Small intestine (tissue), 16 donors: ENCODE data around the gene ATP1A2. TPM values are rescaled to one million over a fixed set of nuclear protein-coding genes. Genes with fewer than 3 reads are reported as not detected.

Source experiments
- DNase-seq, 2 donors: peaks; one replicate each; pipeline versions ENCODE4 v3.0.0 to v3.0.0-alpha.2; 2013
- FAIRE-seq: peaks from 2 replicates; lab custom pipeline; 2012; peaks lifted over from hg19 to GRCh38; lab: Jason Lieb, UNC
- H3K27ac ChIP-seq, 3 donors: one replicate each; pipeline ENCODE4 v1.5.1; 2013; ENCODE audit warnings: low read length in 2 of 3, mild to moderate bottlenecking in 2 of 3, control low read depth in 1 of 3, inconsistent platforms in 1 of 3, low read depth in 1 of 3, moderate library complexity in 1 of 3
- H3K27me3 ChIP-seq, 3 donors: one replicate each; pipeline ENCODE4 v1.6.1; 2013; ENCODE audit warnings: low read length in 3 of 3, inconsistent platforms in 1 of 3; ENCODE audit not compliant: control insufficient read depth in 3 of 3, insufficient read depth in 3 of 3
- H3K36me3 ChIP-seq, 3 donors: one replicate each; pipeline ENCODE4 v1.6.1; 2013; ENCODE audit warnings: low read length in 3 of 3, inconsistent platforms in 1 of 3, low read depth in 1 of 3, mild to moderate bottlenecking in 1 of 3, moderate library complexity in 1 of 3; ENCODE audit not compliant: control insufficient read depth in 3 of 3, insufficient read depth in 2 of 3
- H3K4me1 ChIP-seq, 3 donors: one replicate each; pipeline ENCODE4 v1.6.1; 2013; ENCODE audit warnings: low read length in 2 of 3, inconsistent platforms in 1 of 3, low read depth in 1 of 3, mild to moderate bottlenecking in 1 of 3, moderate library complexity in 1 of 3; ENCODE audit not compliant: control insufficient read depth in 3 of 3, insufficient read depth in 2 of 3
- H3K4me3 ChIP-seq, 3 donors: one replicate each; pipeline ENCODE4 v1.5.1; 2013; ENCODE audit warnings: low read length in 3 of 3, control low read depth in 1 of 3, inconsistent platforms in 1 of 3, low read depth in 1 of 3, mild to moderate bottlenecking in 1 of 3, moderate library complexity in 1 of 3
- H3K9me3 ChIP-seq, 2 donors: one replicate each; pipeline ENCODE4 v1.6.1; 2013; ENCODE audit warnings: low read depth in 1 of 2, low read length in 1 of 2; ENCODE audit not compliant: control insufficient read depth in 2 of 2, insufficient read depth in 1 of 2
- WGBS, 3 donors: extraction: QIAGEN DNeasy Blood & Tissue Kit; methylation state at CpG; one replicate each; pipeline ENCODE4 v1.1.7; 2013; 5-methylcytosine and 5-hydroxymethylcytosine counted together
- long read RNA-seq, 10 donors: transcript quantifications; one replicate each; lab custom pipeline, GENCODE V29; 2026
- polyA plus RNA-seq, 4 donors: library from polyadenylated mRNA; stranded (reverse) in 3 of 4; unstranded in 1 of 4; fragments of 200-250 nt in 3 of 4; fragments of 120-200 nt in 1 of 4; gene quantifications; one replicate each; pipeline versions ENCODE4 v1.2.1 to v1.2.3, GENCODE V29; 2013
- donor health status: healthy with polysubstance abuse.
- donor health status: control.
- donor health status: control.
- donor health status: Bipolar disorder and iron deficiency.
- donor health status: healthy.

The ATP1A2 gene
- 1 to 10 TPM in 2 of 4 donors, under 1 TPM in 2; 0.22 to 5.3 (median 1.2) TPM for polyA plus RNA-seq
- long read RNA-seq, donor 1, result 0 reads
- long read RNA-seq, donor 2, result 0 reads
- long read RNA-seq, donor 3, result 0 reads
- long read RNA-seq, donor 4, result 0 reads
- long read RNA-seq, donor 5, result 0 reads
- long read RNA-seq, donor 6, partial matches to known transcripts, result 0 of 1 reads
- long read RNA-seq, donor 6, other reads (novel, unspliced or antisense), result 0 of 1 reads
- long read RNA-seq, donor 7, result 0 reads
- long read RNA-seq, donor 8, result 0 reads
- long read RNA-seq, donor 9, result 0 reads
- long read RNA-seq, donor 10, result 0 reads

- DNase-seq (no peak), FAIRE-seq (no peak)
- 38 to 46% (median 41%) methylated on average over 16 of the region's 16 CpGs for WGBS, 3 donors
- Histone ChIP-seq H3K4me1 (peaks cover 0 to 5% (median 0%) of the 10 kb centered on the region in 3 donors), H3K27ac (peak within 1 kb of the TSS in 1 of 3 donors; percentile 36), H3K27me3 (peaks cover 0 to 35% (median 0%) of the 10 kb centered on the region in 3 donors), H3K36me3 (no peaks in the 10 kb centered on the region), H3K9me3 (no peaks in the 10 kb centered on the region), H3K4me3 (no peak within 1 kb of the TSS)
These were observed at the start of gene ATP1A2 for GRCh38 chr1:160115545-160116282. Gene ATP1A2, plus strand, starts transcription at chr1:160115759. Its CDS starts 103 bp downstream, at chr1:160115862.

GRCh38 chr1:160066829-160067745 lies 48.5 kb upstream of the ATP1A2 start:
- no peaks in the 10 kb centered on the region for H3K36me3 ChIP-seq
- H3K27ac ChIP-seq, result no peak overlapping the region
- no peak overlapping the region for H3K4me3 ChIP-seq
- H3K4me1 ChIP-seq, result peaks cover 0 to 7% (median 3%) of the 10 kb centered on the region in 3 donors
- peaks cover 0 to 42% (median 0%) of the 10 kb centered on the region in 3 donors for H3K27me3 ChIP-seq
- 60 to 70% (median 63%) methylated on average over 6 of the region's 6 CpGs for WGBS, 3 donors
- DNase-seq (no peak), FAIRE-seq (no peak)
- no peaks in the 10 kb centered on the region for H3K9me3 ChIP-seq

GRCh38 chr1:160068225-160068624 lies 47.3 kb upstream of the ATP1A2 start:
- Histone ChIP-seq H3K9me3 (no peaks in the 10 kb centered on the region), H3K36me3 (no peaks in the 10 kb centered on the region), H3K4me3 (no peak overlapping the region), H3K27me3 (peaks cover 0 to 44% (median 0%) of the 10 kb centered on the region in 3 donors), H3K27ac (no peak overlapping the region), H3K4me1 (peaks cover 0 to 7% (median 3%) of the 10 kb centered on the region in 3 donors)
- DNase-seq, result no peak
- FAIRE-seq, result no peak
- WGBS, 3 donors, result 60 to 69% (median 64%) methylated on average over 4 to 5 of the region's 5 CpGs

GRCh38 chr1:160069460-160070231 lies 45.9 kb upstream of the ATP1A2 start, which contains the start of gene KCNJ10:
Gene KCNJ10, minus strand, starts transcription at chr1:160070160. Its CDS starts 27,628 bp downstream, at chr1:160042532.
- peak within 1 kb of the TSS; percentile 41 to 51 (median 49) for H3K4me3 ChIP-seq
- H3K27ac ChIP-seq, result no peak within 1 kb of the TSS
- DNase-seq (no peak), FAIRE-seq (no peak)
- WGBS, 3 donors, result 12 to 18% (median 15%) methylated on average over 26 to 32 of the region's 32 CpGs
- no peaks in the 10 kb centered on the region for H3K36me3 ChIP-seq
- peaks cover 0 to 46% (median 0%) of the 10 kb centered on the region in 3 donors for H3K27me3 ChIP-seq
- peaks cover 0 to 7% (median 3%) of the 10 kb centered on the region in 3 donors for H3K4me1 ChIP-seq
- H3K9me3 ChIP-seq, result no peaks in the 10 kb centered on the region

GRCh38 chr1:160070243-160071163 lies 45.1 kb upstream of the ATP1A2 start:
- H3K4me3 ChIP-seq, result peak overlapping the region; percentile 41 to 51 (median 49)

GRCh38 chr1:160071289-160071688 lies 44.3 kb upstream of the ATP1A2 start:
- FAIRE-seq, result no peak
- no peaks in the 10 kb centered on the region for H3K9me3 ChIP-seq
- 85 to 93% (median 90%) methylated on average over 5 of the region's 5 CpGs for WGBS, 3 donors

More at GRCh38 chr1:160070243-160071163, 45.1 kb upstream of the ATP1A2 start:
- FAIRE-seq (no peak), DNase-seq (peak; percentile 48 to 74)
- H3K36me3 ChIP-seq, result no peaks in the 10 kb centered on the region
- WGBS, 3 donors, result 1 to 2% (median 2%) methylated on average over 35 to 46 of the region's 46 CpGs
- no peaks in the 10 kb centered on the region for H3K9me3 ChIP-seq
- no peak overlapping the region for H3K27ac ChIP-seq
- peaks cover 0 to 4% (median 3%) of the 10 kb centered on the region in 3 donors for H3K4me1 ChIP-seq
- H3K27me3 ChIP-seq, result peaks cover 0 to 46% (median 0%) of the 10 kb centered on the region in 3 donors

GRCh38 chr1:160074865-160075264 lies 40.7 kb upstream of the ATP1A2 start:
- H3K9me3 ChIP-seq, result no peaks in the 10 kb centered on the region
- no peak overlapping the region for H3K27ac ChIP-seq
- FAIRE-seq (no peak), DNase-seq (no peak)
- no peaks in the 10 kb centered on the region for H3K36me3 ChIP-seq
- WGBS, 3 donors, result 63 to 70% (median 66%) methylated on average over 4 of the region's 4 CpGs
- peaks cover 0 to 4% (median 3%) of the 10 kb centered on the region in 3 donors for H3K4me1 ChIP-seq
- peaks cover 0 to 28% (median 0%) of the 10 kb centered on the region in 3 donors for H3K27me3 ChIP-seq
- H3K4me3 ChIP-seq, result no peak overlapping the region

More at GRCh38 chr1:160071289-160071688, 44.3 kb upstream of the ATP1A2 start:
- H3K4me1 ChIP-seq, result peaks cover 0 to 4% (median 3%) of the 10 kb centered on the region in 3 donors
- H3K36me3 ChIP-seq, result no peaks in the 10 kb centered on the region
- H3K4me3 ChIP-seq, result no peak overlapping the region
- DNase-seq, result no peak
- H3K27ac ChIP-seq, result no peak overlapping the region
- H3K27me3 ChIP-seq, result peaks cover 0 to 46% (median 0%) of the 10 kb centered on the region in 3 donors
